ENCODE data around the gene CCDC192. TPM values are rescaled to one million over a fixed set of nuclear protein-coding genes. Genes with fewer than 3 reads are reported as not detected.

Gene CCDC192
- total RNA-seq, 4 donors from 2014 or later, result not detected

DNA sequence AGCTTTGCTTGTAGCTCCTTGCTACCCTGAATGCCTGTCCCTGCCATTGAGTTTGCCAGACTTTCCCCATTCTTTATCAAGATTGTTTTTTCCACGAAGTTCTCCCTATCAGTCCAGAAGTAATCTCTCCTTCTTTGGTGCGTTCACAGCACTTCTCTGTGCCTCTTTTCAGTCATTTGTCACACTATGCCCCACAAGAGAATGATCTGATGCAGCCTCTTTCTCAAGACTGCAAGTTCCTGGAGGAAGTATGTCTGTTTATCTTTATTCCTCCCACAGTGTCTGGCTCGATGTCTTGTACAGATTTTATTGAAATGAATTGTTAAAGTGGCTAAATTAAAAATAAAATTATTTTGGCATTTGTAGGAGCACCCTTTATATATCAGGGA lies 99.3 kb downstream of the CCDC192 start:
- WGBS, 2 donors (ENCODE audit: low coverage in 1 of 2), result 8 to 26% methylated on average over 3 of the region's 3 CpGs
- intact Hi-C loops (cut with DNase I; ENCODE audit: low total_unique reads) (no loop called here), in situ Hi-C loops (cut with MboI; ENCODE audit: low pct_ligation_motif_present in 1 of 4, low pct_unique_long_range_greater_than_20kb in 1 of 4, low sequenced_read_pairs in 3 of 4) (no loop called here)
- Histone ChIP-seq H3K4me1 (peaks cover 0 to 11% (median 8%) of the 10 kb centered on the region in 4 donors), H3K27me3 (no peaks in the 10 kb centered on the region), H3K36me3 (no peaks in the 10 kb centered on the region), H3K4me3 (no peak overlapping the region), H3K9me3 (no peaks in the 10 kb centered on the region), H3K27ac (no peak overlapping the region)
- no peak for DNase-seq
- TF ChIP-seq EP300 (IDR thresholded peaks at IDR 0.05; ENCODE audit: low read depth) (no peak), POLR2AphosphoS5 (IDR thresholded peaks at IDR 0.05) (no peak), POLR2A (IDR thresholded peaks at IDR 0.05) (no peak), CTCF (IDR thresholded peaks at IDR 0.05) (no peak)

GRCh38 chr5:127804886-127805426 lies 101.8 kb downstream of the CCDC192 start:
- no peak overlapping the region for H3K27ac ChIP-seq
- no peak for DNase-seq
- TF ChIP-seq POLR2AphosphoS5 (IDR thresholded peaks at IDR 0.05) (no peak), EP300 (IDR thresholded peaks at IDR 0.05; ENCODE audit: low read depth) (no peak), CTCF (IDR thresholded peaks at IDR 0.05) (no peak), POLR2A (IDR thresholded peaks at IDR 0.05) (no peak)
- no peak overlapping the region for H3K4me3 ChIP-seq
- H3K4me1 ChIP-seq, result peaks cover 0 to 11% (median 8%) of the 10 kb centered on the region in 4 donors
- WGBS, 2 donors (ENCODE audit: low coverage in 1 of 2), result 62 to 69% methylated on average over 3 to 6 of the region's 6 CpGs
- in situ Hi-C loops (cut with MboI; ENCODE audit: low pct_ligation_motif_present in 1 of 4, low pct_unique_long_range_greater_than_20kb in 1 of 4, low sequenced_read_pairs in 3 of 4) (no loop called here), intact Hi-C loops (cut with DNase I; ENCODE audit: low total_unique reads) (no loop called here)
- no peaks in the 10 kb centered on the region for H3K36me3 ChIP-seq
- no peaks in the 10 kb centered on the region for H3K27me3 ChIP-seq
- H3K9me3 ChIP-seq, result no peaks in the 10 kb centered on the region

DNA sequence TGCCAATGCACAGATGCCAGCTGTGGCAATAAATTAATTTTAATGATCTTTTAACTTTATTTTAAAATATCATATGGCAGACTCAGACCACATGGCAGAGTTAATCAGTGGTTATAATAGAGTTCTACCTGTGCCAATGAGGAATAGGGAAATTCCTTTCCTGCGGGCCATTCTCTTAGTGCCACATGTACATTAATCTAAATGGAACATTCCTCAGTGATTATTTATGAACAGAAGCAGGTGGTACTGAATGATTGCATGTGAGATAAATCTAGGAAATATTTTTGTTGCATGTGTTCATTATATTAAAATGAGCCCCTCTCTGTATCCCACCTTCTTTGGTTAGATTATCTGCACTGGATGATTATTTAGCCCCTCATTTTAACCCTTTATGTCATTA lies 102.3 kb downstream of the CCDC192 start:
- 79 to 83% methylated on average over 1 of the region's 1 CpG for WGBS, 2 donors (ENCODE audit: low coverage in 1 of 2)
- in situ Hi-C loops (cut with MboI; ENCODE audit: low pct_ligation_motif_present in 1 of 4, low pct_unique_long_range_greater_than_20kb in 1 of 4, low sequenced_read_pairs in 3 of 4), result no loop called here
- no peak overlapping the region for H3K27ac ChIP-seq
- intact Hi-C loops (cut with DNase I; ENCODE audit: low total_unique reads), result no loop called here
- peaks cover 0 to 11% (median 8%) of the 10 kb centered on the region in 4 donors for H3K4me1 ChIP-seq
- no peaks in the 10 kb centered on the region for H3K27me3 ChIP-seq
- no peaks in the 10 kb centered on the region for H3K36me3 ChIP-seq
- H3K9me3 ChIP-seq, result no peaks in the 10 kb centered on the region
- DNase-seq, result no peak
- TF ChIP-seq CTCF (IDR thresholded peaks at IDR 0.05), result no peak
- H3K4me3 ChIP-seq, result no peak overlapping the region

- Histone ChIP-seq H3K4me1 (peaks cover 0 to 7% (median 3%) of the 10 kb centered on the region in 4 donors), H3K36me3 (no peaks in the 10 kb centered on the region), H3K27me3 (no peaks in the 10 kb centered on the region), H3K4me3 (no peak overlapping the region), H3K9me3 (no peaks in the 10 kb centered on the region), H3K27ac (no peak overlapping the region)
- in situ Hi-C loops (cut with MboI; ENCODE audit: low pct_ligation_motif_present in 1 of 4, low pct_unique_long_range_greater_than_20kb in 1 of 4, low sequenced_read_pairs in 3 of 4), result no loop called here
- intact Hi-C loops (cut with DNase I; ENCODE audit: low total_unique reads), result no loop called here
- TF ChIP-seq POLR2AphosphoS5 (IDR thresholded peaks at IDR 0.05) (no peak), EP300 (IDR thresholded peaks at IDR 0.05; ENCODE audit: low read depth) (no peak)
- WGBS, 2 donors (ENCODE audit: low coverage in 1 of 2), result 94 to 100% methylated on average over 2 to 3 of the region's 3 CpGs
- DNase-seq, result no peak
Observed at GRCh38 chr5:127806776-127807175, 103.6 kb downstream of the CCDC192 start.

DNA sequence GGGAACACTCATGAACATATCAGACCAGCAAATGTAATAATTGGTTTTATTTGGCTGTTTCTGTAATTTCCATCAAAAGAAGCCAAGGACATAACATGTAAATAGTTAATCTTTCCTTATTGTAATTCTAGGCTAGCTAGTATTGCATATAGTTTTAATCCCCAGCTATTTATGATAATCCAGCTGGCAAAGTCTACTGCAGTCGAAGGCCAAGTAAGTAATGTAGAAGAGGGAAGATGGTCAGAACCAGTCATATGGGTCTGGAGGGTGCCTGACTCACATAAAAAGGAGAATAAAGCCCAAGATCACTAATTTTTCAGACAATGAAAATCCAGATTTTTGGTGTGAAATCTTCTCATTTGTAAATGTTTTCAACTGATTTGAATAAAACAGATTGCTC lies 106.3 kb downstream of the CCDC192 start:
- in situ Hi-C loops (cut with MboI; ENCODE audit: low pct_ligation_motif_present in 1 of 4, low pct_unique_long_range_greater_than_20kb in 1 of 4, low sequenced_read_pairs in 3 of 4) (no loop called here), intact Hi-C loops (cut with DNase I; ENCODE audit: low total_unique reads) (no loop called here)
- H3K27me3 ChIP-seq, result no peaks in the 10 kb centered on the region
- no peak overlapping the region for H3K4me3 ChIP-seq
- WGBS, 2 donors (ENCODE audit: low coverage in 1 of 2), result 50 to 85% methylated on average over 1 of the region's 1 CpG
- no peak for TF ChIP-seq EP300 (IDR thresholded peaks at IDR 0.05; ENCODE audit: low read depth)
- TF ChIP-seq POLR2A (IDR thresholded peaks at IDR 0.05), result no peak
- TF ChIP-seq CTCF (IDR thresholded peaks at IDR 0.05), result no peak
- no peak for TF ChIP-seq POLR2AphosphoS5 (IDR thresholded peaks at IDR 0.05)
- no peaks in the 10 kb centered on the region for H3K36me3 ChIP-seq
- H3K27ac ChIP-seq, result no peak overlapping the region
- H3K4me1 ChIP-seq, result peaks cover 0 to 7% (median 4%) of the 10 kb centered on the region in 4 donors
- no peak for DNase-seq
- H3K9me3 ChIP-seq, result no peaks in the 10 kb centered on the region

Data from transverse colon (tissue), 4 donors.